K562 (cell line): Measurements from ENCODE around the gene EPB41L2. TPM values are rescaled to one million over a fixed set of nuclear protein-coding genes. Genes with fewer than 3 reads are reported as not detected.

Experiments used
- ATAC-seq: fragments of 200-7000 bp; cut with Tn5 transposase; 3 replicates; pipeline ENCODE4 v1.9.1; 2020; ENCODE audit warnings: moderate library complexity
- BruUV-seq: library from RNA; stranded (reverse); fragments of 400-500 nt; replicated peaks from 2 replicates; lab custom pipeline; 2021; lab: Mats Ljungman, UMichigan
- CTCF ChIA-PET: fragments of 300-600 bp; formaldehyde crosslinking; extraction: SDS; loops from one replicate; lab custom pipeline; 2021; ENCODE audit warnings: low intra/inter-chr PET ratio; lab: Yijun Ruan, JAX
- POLR2A ChIA-PET: fragments of 300-600, 350-650 bp; sonication (Branson Sonifier 250); formaldehyde crosslinking; extraction: SDS; loops from one replicate; lab custom pipeline; 2021; ENCODE audit warnings: antibody characterized with exemption, inconsistent platforms; lab: Yijun Ruan, JAX
- DNase-seq, 4 experiments: peaks; one replicate each; pipeline versions ENCODE4 v3.0.0 to v3.0.0-alpha.2; 2011 to 2018; ENCODE audit warnings: low spot score in 3 of 4, mixed read lengths in 3 of 4; ENCODE audit errors: extremely low read depth in 1 of 4
- FAIRE-seq: peaks from 2 replicates; lab custom pipeline; 2011; peaks lifted over from hg19 to GRCh38; lab: Jason Lieb, UNC
- H2AFZ ChIP-seq: 2 replicates; pipeline ENCODE4 v1.6.0; 2011; ENCODE audit warnings: low read depth, low read length, control low read depth, inconsistent platforms
- H3K27ac ChIP-seq: fragments of 200-600 bp; 3 replicates; pipeline ENCODE4 v1.8.0; 2011; ENCODE audit warnings: low read depth, mild to moderate bottlenecking, control low read depth, inconsistent platforms, low read length, moderate library complexity, mixed read lengths; ENCODE audit errors: extremely low read depth
- H3K27me3 ChIP-seq, 2 experiments: fragments of 300-600 bp in 1 of 2; 2 replicates in 1 of 2; 3 replicates in 1 of 2; pipeline versions ENCODE4 v1.6.0 to v1.8.0; 2011; ENCODE audit warnings: inconsistent platforms in 2 of 2, low read length in 2 of 2, mild to moderate bottlenecking in 1 of 2, mixed read lengths in 1 of 2, moderate library complexity in 1 of 2; ENCODE audit not compliant: control insufficient read depth in 2 of 2, insufficient read depth in 2 of 2
- H3K36me3 ChIP-seq: fragments of 300-600 bp; 3 replicates; pipeline ENCODE4 v1.8.0; 2011; ENCODE audit warnings: mild to moderate bottlenecking, low read length, inconsistent platforms; ENCODE audit not compliant: control insufficient read depth, insufficient read depth
- H3K4me1 ChIP-seq, 2 experiments: fragments of 200-600 bp in 1 of 2; replicated peaks in 1 of 2; 2 replicates in 1 of 2; 3 replicates in 1 of 2; pipeline versions ENCODE4 v1.5.1 to v1.8.0; 2011; ENCODE audit warnings: inconsistent platforms in 2 of 2, low read length in 2 of 2, mild to moderate bottlenecking in 1 of 2, mixed read lengths in 1 of 2, moderate library complexity in 1 of 2; ENCODE audit not compliant: control insufficient read depth in 2 of 2, insufficient read depth in 2 of 2
- H3K4me2 ChIP-seq: 2 replicates; pipeline ENCODE4 v1.6.1; 2011; ENCODE audit warnings: low read length, control low read depth, inconsistent platforms, mixed read lengths; ENCODE audit not compliant: insufficient read depth
- H3K4me3 ChIP-seq: fragments of 200-600 bp; sonication (generic), shearing (Covaris generic); 2 replicates; pipeline ENCODE4 v1.5.1; 2016; ENCODE audit warnings: control low read depth, inconsistent platforms
- H3K79me2 ChIP-seq: fragments of 200-600 bp; 3 replicates; pipeline ENCODE4 v1.8.0; 2011; ENCODE audit warnings: low read length, inconsistent platforms; ENCODE audit not compliant: control insufficient read depth, insufficient read depth
- H3K9ac ChIP-seq, 2 experiments: 2 replicates each; pipeline versions ENCODE4 v1.6.0 to v1.6.1; 2011; ENCODE audit warnings: low read depth in 2 of 2, low read length in 2 of 2, control low read depth in 1 of 2, inconsistent platforms in 1 of 2, mild to moderate bottlenecking in 1 of 2, mixed read lengths in 1 of 2; ENCODE audit not compliant: insufficient read depth in 1 of 2
- H3K9me1 ChIP-seq: one replicate; pipeline ENCODE4 v1.6.0; 2011; ENCODE audit warnings: inconsistent platforms, mild to moderate bottlenecking, low read length, moderate library complexity; ENCODE audit not compliant: control insufficient read depth, insufficient read depth
- H3K9me3 ChIP-seq: replicated peaks from 2 replicates; pipeline ENCODE4 v1.5.1; 2011; ENCODE audit warnings: low read depth, low read length, inconsistent platforms; ENCODE audit not compliant: control insufficient read depth, insufficient read depth
- H4K20me1 ChIP-seq: replicated peaks from 2 replicates; pipeline ENCODE4 v1.6.1; 2011; ENCODE audit warnings: low read length, inconsistent platforms, mixed read lengths; ENCODE audit not compliant: control insufficient read depth, insufficient read depth
- E2F6 ChIP-seq, 2 experiments: IDR thresholded peaks; 2 replicates each; pipeline ENCODE4 v1.6.1; 2011; ENCODE audit warnings: borderline replicate concordance in 1 of 2, control low read depth in 1 of 2, low read depth in 1 of 2, low read length in 1 of 2, mild to moderate bottlenecking in 1 of 2, mixed read lengths in 1 of 2, moderate library complexity in 1 of 2; ENCODE audit not compliant: insufficient read depth in 1 of 2, insufficient read length in 1 of 2, poor library complexity in 1 of 2, severe bottlenecking in 1 of 2; ENCODE audit errors: extremely low read depth in 1 of 2
- MYBL2 ChIP-seq, 2 experiments: fragments of 450-650 bp in 1 of 2; sonication (generic) in 1 of 2; formaldehyde crosslinking in 1 of 2; IDR thresholded peaks; 2 replicates each; pipeline versions ENCODE4 v1.6.1 to v1.8.1; 2017 to 2022; ENCODE audit warnings: borderline replicate concordance in 1 of 2, inconsistent platforms in 1 of 2, low read depth in 1 of 2, mild to moderate bottlenecking in 1 of 2, missing genetic modification reagents in 1 of 2, moderate library complexity in 1 of 2
- MYC ChIP-seq, 2 experiments: fragments of 250-450 bp in 1 of 2; sonication (Bioruptor Pico) in 1 of 2; IDR thresholded peaks; 2 replicates each; pipeline versions ENCODE4 v1.5.1 to v1.6.1; 2012 to 2021; ENCODE audit warnings: low read depth in 2 of 2, borderline replicate concordance in 1 of 2, improper control_type of control experiment in 1 of 2, low read length in 1 of 2, mild to moderate bottlenecking in 1 of 2, moderate library complexity in 1 of 2
- POLR2AphosphoS2 ChIP-seq: IDR thresholded peaks from 2 replicates; pipeline ENCODE4 v1.6.1; 2012; ENCODE audit warnings: low read length, improper control_type of control experiment
- RBM22 ChIP-seq: fragments of 200-400 bp; formaldehyde crosslinking; IDR thresholded peaks from 2 replicates; pipeline ENCODE4 v1.6.1; 2018; ENCODE audit warnings: low read length, low read depth; ENCODE audit not compliant: poor library complexity, severe bottlenecking
- ZBTB11 ChIP-seq, 3 experiments: fragments of 200-800 bp in 1 of 3; fragments of 250-450 bp in 1 of 3; fragments of 450-650 bp in 1 of 3; sonication (Bioruptor Pico) in 1 of 3; sonication (Bioruptor generic) in 1 of 3; formaldehyde crosslinking in 1 of 3; IDR thresholded peaks; 2 replicates each; pipeline versions ENCODE4 v1.6.1 to v1.8.0; 2016 to 2022; ENCODE audit warnings: mild to moderate bottlenecking in 2 of 3, missing genetic modification characterization in 2 of 3, missing compliant biosample characterization in 1 of 3, moderate library complexity in 1 of 3
- ZFP1 ChIP-seq: fragments of 450-650 bp; formaldehyde crosslinking; IDR thresholded peaks from 2 replicates; pipeline ENCODE4 v1.4.0; 2020; ENCODE audit warnings: mild to moderate bottlenecking, mixed read lengths
- WGBS: fragments of 100-300 bp; shearing (Covaris generic); methylation state at CpG from one replicate; pipeline ENCODE4 v1.1.6; 2016; ENCODE audit warnings: low coverage, mixed read lengths; ENCODE audit not compliant: insufficient coverage; ENCODE audit errors: missing lambda C conversion rate; 5-methylcytosine and 5-hydroxymethylcytosine counted together
- in situ Hi-C: fragments of 300-500 bp; cut with MboI; formaldehyde crosslinking; loops from 4 replicates; pipeline ENCODE4 v1.15.0; 2018; ENCODE audit warnings: inconsistent platforms, mixed read lengths
- intact Hi-C: fragments of 100-400 bp; cut with micrococcal nuclease; formaldehyde crosslinking; loops from 2 replicates; pipeline ENCODE4 v1.14.2; 2022
- polyA plus RNA-seq, 8 experiments: library from polyadenylated mRNA; depleted of rRNA in 4 of 8; stranded (reverse) in 5 of 8; unstranded in 3 of 8; fragments of >200 nt; fragmentation: Nextera tagmentation in 2 of 8; fragmentation: Illumina TruSeq in 1 of 8; extraction: Ambion mirVana in 2 of 8; extraction: Trizol in 1 of 8; gene quantifications; 2 replicates each; pipeline versions ENCODE4 v1.2.1 to v1.2.3, GENCODE V29; 2011 to 2014; ENCODE audit warnings: inconsistent platforms in 1 of 8, missing spikeins in 1 of 8
- total RNA-seq, 7 experiments: library from RNA; depleted of rRNA in 6 of 7; stranded (reverse); fragments of >200 nt in 6 of 7; fragmentation: Illumina TruSeq in 2 of 7; extraction: Trizol in 2 of 7; gene quantifications; 2 replicates each; pipeline versions ENCODE4 v1.2.1 to v1.2.3, GENCODE V29; 2011 to 2021; ENCODE audit warnings: low replicate concordance in 1 of 7

EPB41L2 gene
- total and polyA plus RNA-seq, 9 of the 15 experiments (the other 6 are each of a cell fraction or from before 2014, with no cell fraction given), result 5.1 to 53.6 (median 25.0) TPM

- Histone ChIP-seq H3K9me1 (no peaks in the 10 kb centered on the region), H3K4me3 (no peak overlapping the region), H4K20me1 (no peaks in the 10 kb centered on the region), H3K79me2 (no peaks in the 10 kb centered on the region), H3K36me3 (peaks cover 5% of the 10 kb centered on the region; the same call in 1 of the 3 replicates), H3K9me3 (no peaks in the 10 kb centered on the region), H3K4me1 (no peaks in the 10 kb centered on the region), H3K27ac (no peak overlapping the region), H3K9ac (no peak overlapping the region), H3K27me3 (no peaks in the 10 kb centered on the region), H3K4me2 (no peak overlapping the region), H2AFZ (no peak overlapping the region)
- in situ Hi-C loops (no loop called here), intact Hi-C loops (no loop called here)
- ChIA-PET CTCF (no interaction called here), POLR2A (no interaction called here)
- DNase-seq (no peak), ATAC-seq (no peak), FAIRE-seq (no peak)
- WGBS, result 27% methylated on average over 4 of the region's 4 CpGs
- no TSS peak for BruUV-seq
- TF ChIP-seq ZBTB11 (CRISPR knock-in tag; IDR thresholded peaks at IDR 0.05) (no peak), MYBL2 (IDR thresholded peaks at IDR 0.05; ENCODE audit: low read depth) (no peak), MYBL2 (CRISPR knock-in tag; IDR thresholded peaks at IDR 0.05; ENCODE audit: borderline replicate concordance) (no peak), POLR2AphosphoS2 (no peak), RBM22 (no peak), ZFP1 (CRISPR knock-in tag) (no peak), E2F6 (IDR thresholded peaks at IDR 0.05; ENCODE audit: borderline replicate concordance in 1 of 2, extremely low read depth in 1 of 2, insufficient read depth in 1 of 2, insufficient read length in 1 of 2, low read depth in 1 of 2, low read length in 1 of 2, poor library complexity in 1 of 2, severe bottlenecking in 1 of 2) (no peak), MYC (IDR thresholded peaks at IDR 0.05; ENCODE audit: low read depth, low read length) (no peak), MYC (CRISPR knock-in tag; IDR thresholded peaks at IDR 0.05; ENCODE audit: borderline replicate concordance, low read depth) (no peak)
Observed at GRCh38 chr6:130863415-130864230, 199.4 kb downstream of the EPB41L2 start.
